IPS DF 6.9 (cell line): ENCODE results near the gene GTF2E1.
A peak's percentile ranks its signal among the peaks of the same experiment; 100 is the strongest.
"Not testable (repeated sequence)": the region's sequence is repeated elsewhere in the genome, so short reads cannot be mapped to it uniquely, and the experiment has no call there.

ENCODE experiments used
- DNase-seq: peaks from one replicate; pipeline ENCODE4 v3.0.0-alpha.2; 2013; ENCODE audit warnings: low read depth, low spot score
- H3K27ac ChIP-seq: one replicate; pipeline ENCODE4 v1.5.1; 2013; ENCODE audit warnings: low read length, control low read depth
- H3K27me3 ChIP-seq: 2 replicates; pipeline ENCODE4 v1.6.1; 2013; ENCODE audit warnings: mild to moderate bottlenecking, low read length; ENCODE audit not compliant: control insufficient read depth, insufficient read depth
- H3K36me3 ChIP-seq: 2 replicates; pipeline ENCODE4 v1.6.1; 2013; ENCODE audit warnings: low read length; ENCODE audit not compliant: control insufficient read depth, insufficient read depth
- H3K4me1 ChIP-seq: 2 replicates; pipeline ENCODE4 v1.6.1; 2013; ENCODE audit warnings: low read length; ENCODE audit not compliant: control insufficient read depth, insufficient read depth
- H3K4me3 ChIP-seq: 2 replicates; pipeline ENCODE4 v1.5.1; 2013; ENCODE audit warnings: mild to moderate bottlenecking, low read length
- H3K9me3 ChIP-seq: 2 replicates; pipeline ENCODE4 v1.6.1; 2013; ENCODE audit warnings: low read length, inconsistent platforms; ENCODE audit not compliant: control insufficient read depth, insufficient read depth
- WGBS: extraction: QIAGEN DNeasy Blood & Tissue Kit; methylation state at CpG from one replicate; pipeline ENCODE4 v1.1.7; 2013; ENCODE audit warnings: mixed read lengths, missing lambda C conversion rate; ENCODE audit not compliant: insufficient read length, insufficient coverage; 5-methylcytosine and 5-hydroxymethylcytosine counted together

Gene GTF2E1

GRCh38 chr3:120730576-120731542 lies 11.7 kb upstream of the GTF2E1 start:
- H3K27me3 ChIP-seq = no peaks in the 10 kb centered on the region
- no peak for DNase-seq
- no CpG with 5 or more reads among the region's 4 CpGs for WGBS
- no peaks in the 10 kb centered on the region for H3K9me3 ChIP-seq
- H3K27ac ChIP-seq = no peak overlapping the region
- no peaks in the 10 kb centered on the region for H3K36me3 ChIP-seq
- no peaks in the 10 kb centered on the region for H3K4me1 ChIP-seq
- no peak overlapping the region for H3K4me3 ChIP-seq

GRCh38 chr3:120738006-120738405 lies 4.5 kb upstream of the GTF2E1 start:
- not testable (repeated sequence) for H3K4me3 ChIP-seq, DNase-seq, H3K27ac ChIP-seq, H3K27me3 ChIP-seq, H3K9me3 ChIP-seq, H3K36me3 ChIP-seq, H3K4me1 ChIP-seq
- no CpG with 5 or more reads among the region's 8 CpGs for WGBS

- Histone ChIP-seq H3K27ac (no peak overlapping the region), H3K4me3 (no peak overlapping the region), H3K9me3 (0 out of 2 replicates have a peak, but pooled peaks cover 2% of the 10 kb centered on the region), H3K27me3 (no peaks in the 10 kb centered on the region), H3K4me1 (0 out of 2 replicates have a peak, but pooled peaks cover 2% of the 10 kb centered on the region), H3K36me3 (no peaks in the 10 kb centered on the region)
- WGBS = no CpG with 5 or more reads among the region's 3 CpGs
- DNase-seq = no peak
These were observed 1.2 kb upstream of the GTF2E1 start for GRCh38 chr3:120741320-120741719.

- no CpG with 5 or more reads among the region's 10 CpGs for WGBS
- Histone ChIP-seq H3K4me1 (0 out of 2 replicates have a peak, but pooled peaks cover 2% of the 10 kb centered on the region), H3K36me3 (no peaks in the 10 kb centered on the region), H3K27ac (no peak overlapping the region), H3K9me3 (0 out of 2 replicates have a peak, but pooled peaks cover 2% of the 10 kb centered on the region), H3K27me3 (no peaks in the 10 kb centered on the region), H3K4me3 (peak overlapping the region; percentile 88; the same call in 1 of the 2 replicates)
- DNase-seq = no peak
These were observed 727 bp upstream of the GTF2E1 start for GRCh38 chr3:120741837-120742197.

- peak overlapping the region; percentile 88 for H3K4me3 ChIP-seq
- no peaks in the 10 kb centered on the region for H3K27me3 ChIP-seq
- H3K36me3 ChIP-seq = no peaks in the 10 kb centered on the region
- DNase-seq = no peak
- H3K4me1 ChIP-seq = 0 out of 2 replicates have a peak, but pooled peaks cover 2% of the 10 kb centered on the region
- H3K27ac ChIP-seq = no peak overlapping the region
- H3K9me3 ChIP-seq = no peaks in the 10 kb centered on the region
- no CpG with 5 or more reads among the region's 26 CpGs for WGBS
These were observed 363 bp downstream of the GTF2E1 start for GRCh38 chr3:120742849-120743365.

- Histone ChIP-seq H3K9me3 (no peaks in the 10 kb centered on the region), H3K4me1 (0 out of 2 replicates have a peak, but pooled peaks cover 2% of the 10 kb centered on the region), H3K4me3 (peak overlapping the region; percentile 88; the same call in 1 of the 2 replicates), H3K36me3 (no peaks in the 10 kb centered on the region), H3K27me3 (no peaks in the 10 kb centered on the region), H3K27ac (no peak overlapping the region)
- no peak for DNase-seq
- no CpG with 5 or more reads among the region's 6 CpGs for WGBS
These were observed 1.1 kb downstream of the GTF2E1 start for GRCh38 chr3:120743556-120744195.

GRCh38 chr3:120745466-120745865 lies 2.9 kb downstream of the GTF2E1 start:
- Histone ChIP-seq H3K36me3 (0 out of 2 replicates have a peak, but pooled peaks cover under 1% of the 10 kb centered on the region), H3K27me3 (no peaks in the 10 kb centered on the region), H3K27ac (no peak overlapping the region), H3K9me3 (no peaks in the 10 kb centered on the region), H3K4me3 (no peak overlapping the region), H3K4me1 (0 out of 2 replicates have a peak, but pooled peaks cover 2% of the 10 kb centered on the region)
- no CpG with 5 or more reads among the region's 3 CpGs for WGBS
- no peak for DNase-seq

- H3K9me3 ChIP-seq = no peaks in the 10 kb centered on the region
- no peaks in the 10 kb centered on the region for H3K4me1 ChIP-seq
- H3K4me3 ChIP-seq = no peak overlapping the region
- no peaks in the 10 kb centered on the region for H3K27me3 ChIP-seq
- 0 out of 2 replicates have a peak, but pooled peaks cover 4% of the 10 kb centered on the region for H3K36me3 ChIP-seq
- no peak for DNase-seq
- WGBS = no CpG with 5 or more reads among the region's 1 CpG
- H3K27ac ChIP-seq = no peak overlapping the region
These were observed 7.3 kb downstream of the GTF2E1 start for GRCh38 chr3:120749843-120750242.

GRCh38 chr3:120752230-120752629 lies 9.7 kb downstream of the GTF2E1 start:
- no peaks in the 10 kb centered on the region for H3K27me3 ChIP-seq
- H3K27ac ChIP-seq = no peak overlapping the region
- H3K4me3 ChIP-seq = no peak overlapping the region
- 0 out of 2 replicates have a peak, but pooled peaks cover 4% of the 10 kb centered on the region for H3K36me3 ChIP-seq
- no peaks in the 10 kb centered on the region for H3K9me3 ChIP-seq
- no peak for DNase-seq
- no peaks in the 10 kb centered on the region for H3K4me1 ChIP-seq
- no CpG with 5 or more reads among the region's 1 CpG for WGBS

GRCh38 chr3:120752865-120753264 lies 10.3 kb downstream of the GTF2E1 start:
- H3K4me1 ChIP-seq = no peaks in the 10 kb centered on the region
- WGBS = no CpG with 5 or more reads among the region's 2 CpGs
- no peaks in the 10 kb centered on the region for H3K9me3 ChIP-seq
- no peak overlapping the region for H3K4me3 ChIP-seq
- H3K36me3 ChIP-seq = 0 out of 2 replicates have a peak, but pooled peaks cover 4% of the 10 kb centered on the region
- H3K27ac ChIP-seq = no peak overlapping the region
- H3K27me3 ChIP-seq = no peaks in the 10 kb centered on the region
- no peak for DNase-seq
